SK-N-SH treated with all-trans-retinoic acid at 6 μM for 48 hours (cell line): ENCODE results near the gene PPARD.

Experiments used
- GLIS3 ChIP-seq: fragments of 250-450 bp; sonication (Bioruptor Pico); IDR thresholded peaks from 2 replicates; pipeline ENCODE4 v1.5.0; 2020; ENCODE audit warnings: mild to moderate bottlenecking, moderate library complexity
- ZFP3 ChIP-seq: fragments of 250-450 bp; sonication (Bioruptor Pico); IDR thresholded peaks from 2 replicates; pipeline ENCODE4 v1.5.0; 2020; ENCODE audit warnings: mild to moderate bottlenecking, moderate library complexity

DNA sequence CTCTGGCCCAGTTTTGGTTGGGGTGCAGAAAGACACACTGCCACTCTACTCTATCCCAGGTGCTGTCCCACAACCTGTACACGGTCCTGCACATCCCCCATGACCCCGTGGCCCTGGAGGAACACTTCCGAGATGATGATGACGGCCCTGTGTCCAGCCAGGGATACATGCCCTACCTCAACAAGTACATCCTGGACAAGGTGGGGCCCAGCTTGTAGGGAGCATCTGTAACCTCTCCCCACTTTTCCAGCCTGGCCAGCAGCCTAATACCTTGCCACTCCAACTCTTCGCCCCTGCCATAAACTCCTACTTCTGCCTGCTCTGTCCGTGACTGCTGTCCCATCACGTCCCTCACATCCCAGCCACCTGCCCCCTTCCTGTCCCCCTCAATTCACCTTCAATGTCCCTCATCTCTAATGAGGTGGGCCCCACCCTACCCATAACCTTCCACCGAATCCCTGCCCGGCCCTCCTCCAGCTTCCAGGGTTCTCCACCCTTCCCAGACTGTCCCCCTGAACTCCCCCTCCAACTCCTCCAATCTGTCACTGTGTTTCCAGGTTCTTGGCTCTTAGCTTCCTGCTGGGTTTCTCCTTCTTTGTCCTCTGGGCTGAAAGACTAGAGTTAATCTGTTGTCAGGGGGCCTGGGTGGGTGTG is 32.6 kb upstream of the PPARD start:
- TF ChIP-seq ZFP3 (CRISPR knock-in tag) (no peak), GLIS3 (CRISPR knock-in tag) (no peak)
